Measurements from ENCODE around the gene TLL2.

GRCh38 chr10:96360766-96361165 lies 153.0 kb downstream of the TLL2 start:
- TF ChIP-seq CTCF (conservative IDR thresholded peaks at IDR 0.05; ENCODE audit: low read depth, low read length), result no peak
- no peak for TF ChIP-seq EZH2phosphoT487 (IDR thresholded peaks at IDR 0.05; ENCODE audit: borderline replicate concordance, low read length)
